HG03066 (cell line): ENCODE results near the gene METAP1D.
"Not testable (repeated sequence)": the region's sequence is repeated elsewhere in the genome, so short reads cannot be mapped to it uniquely, and the experiment has no call there.

Experiments
- ATAC-seq: cut with Tn5 transposase; IDR thresholded peaks from one replicate; pipeline ENCODE4 v1.9.1; 2021; ENCODE audit warnings: low read depth; ENCODE audit not compliant: unreplicated experiment

METAP1D gene

GRCh38 chr2:172100935-172101820 is 101.4 kb downstream of the METAP1D start:
- no peak for ATAC-seq

- ATAC-seq = no peak
Measured at GRCh38 chr2:172101821-172102390, 102.2 kb downstream of the METAP1D start.

- peak; percentile 67 for ATAC-seq
Measured at GRCh38 chr2:172102391-172103359, 102.9 kb downstream of the METAP1D start, which contains the start of gene DLX2. Gene DLX2, minus strand, starts transcription at chr2:172102900. Its CDS starts 362 bp downstream, at chr2:172102538.

GRCh38 chr2:172103471-172104272 is 103.9 kb downstream of the METAP1D start:
- ATAC-seq = peak; percentile 33

GRCh38 chr2:172105471-172106107 is 105.8 kb downstream of the METAP1D start:
- ATAC-seq = no peak

GRCh38 chr2:172106108-172106961 is 106.6 kb downstream of the METAP1D start:
- no peak for ATAC-seq

GRCh38 chr2:172107690-172108586 is 108.2 kb downstream of the METAP1D start:
- ATAC-seq = no peak

GRCh38 chr2:172108587-172108930 is 108.8 kb downstream of the METAP1D start:
- no peak for ATAC-seq

GRCh38 chr2:172109256-172109987 is 109.7 kb downstream of the METAP1D start:
- ATAC-seq = no peak

GRCh38 chr2:172109988-172110811 is 110.4 kb downstream of the METAP1D start:
- no peak for ATAC-seq

GRCh38 chr2:172113617-172114016 is 113.9 kb downstream of the METAP1D start:
- ATAC-seq = no peak

- not testable (repeated sequence) for ATAC-seq
Measured at GRCh38 chr2:172114176-172114575, 114.4 kb downstream of the METAP1D start.

GRCh38 chr2:172114579-172114978 is 114.8 kb downstream of the METAP1D start:
- ATAC-seq = no peak

- no peak for ATAC-seq
Measured at GRCh38 chr2:172116107-172116506, 116.4 kb downstream of the METAP1D start.

- ATAC-seq = no peak
Measured at GRCh38 chr2:172119089-172119488, 119.3 kb downstream of the METAP1D start.

GRCh38 chr2:172120118-172120517 is 120.4 kb downstream of the METAP1D start:
- no peak for ATAC-seq
